ENCODE results near the gene FOXP1. TPM values are rescaled to one million over a fixed set of nuclear protein-coding genes. Genes with fewer than 3 reads are reported as not detected.

Gene FOXP1
- total RNA-seq, 4 donors from 2014 or later, result 49.8 to 157 (median 71.9) TPM

GRCh38 chr3:71252466-71252865 lies 331.1 kb downstream of the FOXP1 start:
- no peak overlapping the region for H3K27ac ChIP-seq

GRCh38 chr3:71251156-71251775 lies 332.3 kb downstream of the FOXP1 start:
- no peaks in the 10 kb centered on the region for H3K36me3 ChIP-seq
- H3K4me1 ChIP-seq, result peaks cover 6% of the 10 kb centered on the region
- H3K27me3 ChIP-seq, result no peaks in the 10 kb centered on the region
- no peak for DNase-seq (ENCODE audit: low spot score in 2 of 2)
- no peaks in the 10 kb centered on the region for H3K9me3 ChIP-seq
- H3K27ac ChIP-seq, result no peak overlapping the region
- H3K4me3 ChIP-seq, result no peak overlapping the region
- WGBS, result 81% methylated on average over 8 of the region's 8 CpGs
- TF ChIP-seq POLR2AphosphoS5 (IDR thresholded peaks at IDR 0.05) (no peak), POLR2A (IDR thresholded peaks at IDR 0.05) (no peak), EP300 (IDR thresholded peaks at IDR 0.05) (no peak)

More at GRCh38 chr3:71252466-71252865, 331.1 kb downstream of the FOXP1 start:
- no peak overlapping the region for H3K4me3 ChIP-seq
- WGBS, result 75% methylated on average over 2 of the region's 2 CpGs
- TF ChIP-seq POLR2A (IDR thresholded peaks at IDR 0.05) (no peak), CTCF (IDR thresholded peaks at IDR 0.05) (no peak), EP300 (IDR thresholded peaks at IDR 0.05) (no peak), POLR2AphosphoS5 (IDR thresholded peaks at IDR 0.05) (no peak)
- no peaks in the 10 kb centered on the region for H3K27me3 ChIP-seq
- no peak for DNase-seq (ENCODE audit: low spot score in 2 of 2)
- no peaks in the 10 kb centered on the region for H3K36me3 ChIP-seq
- H3K9me3 ChIP-seq, result no peaks in the 10 kb centered on the region
- peaks cover 6% of the 10 kb centered on the region for H3K4me1 ChIP-seq

DNA sequence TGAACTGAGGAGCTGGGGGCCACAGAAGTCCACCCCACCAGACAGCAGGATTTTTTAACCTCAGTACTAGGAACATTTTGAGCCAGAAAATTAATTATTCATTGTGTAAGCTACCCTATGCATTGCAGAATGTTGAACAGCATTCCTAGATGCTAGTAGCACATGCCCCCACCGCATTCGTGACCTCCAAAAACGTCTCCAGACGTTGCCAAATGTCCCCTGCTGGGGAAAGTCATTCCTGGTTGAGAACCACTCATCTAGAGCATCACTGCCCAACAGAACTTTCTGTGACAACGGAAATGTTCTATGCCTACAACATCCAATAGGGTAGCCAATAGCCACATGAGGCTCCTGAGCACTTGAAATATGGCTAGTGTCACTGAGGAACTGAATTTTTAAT lies 333.5 kb downstream of the FOXP1 start:
- TF ChIP-seq EP300 (IDR thresholded peaks at IDR 0.05) (no peak), POLR2AphosphoS5 (IDR thresholded peaks at IDR 0.05) (no peak), CTCF (IDR thresholded peaks at IDR 0.05) (no peak), POLR2A (IDR thresholded peaks at IDR 0.05) (no peak)

GRCh38 chr3:71247958-71248335 lies 335.6 kb downstream of the FOXP1 start:
- Histone ChIP-seq H3K27me3 (no peaks in the 10 kb centered on the region), H3K9me3 (no peaks in the 10 kb centered on the region), H3K27ac (no peak overlapping the region), H3K36me3 (no peaks in the 10 kb centered on the region), H3K4me1 (peaks cover 6% of the 10 kb centered on the region), H3K4me3 (no peak overlapping the region)
- no peak for DNase-seq (ENCODE audit: low spot score in 2 of 2)
- 96% methylated on average over 3 of the region's 3 CpGs for WGBS
- no peak for TF ChIP-seq POLR2A (IDR thresholded peaks at IDR 0.05)
- no peak for TF ChIP-seq EP300 (IDR thresholded peaks at IDR 0.05)
- TF ChIP-seq CTCF (IDR thresholded peaks at IDR 0.05), result no peak
- no peak for TF ChIP-seq POLR2AphosphoS5 (IDR thresholded peaks at IDR 0.05)

More for the DNA sequence above, 333.5 kb downstream of the FOXP1 start:
- Histone ChIP-seq H3K36me3 (no peaks in the 10 kb centered on the region), H3K27ac (no peak overlapping the region), H3K4me3 (no peak overlapping the region), H3K27me3 (no peaks in the 10 kb centered on the region), H3K4me1 (peaks cover 6% of the 10 kb centered on the region), H3K9me3 (no peaks in the 10 kb centered on the region)
- 94% methylated on average over 5 of the region's 5 CpGs for WGBS
- no peak for DNase-seq (ENCODE audit: low spot score in 2 of 2)

- H3K27ac ChIP-seq, result no peak overlapping the region
- WGBS, result 89% methylated on average over 10 of the region's 10 CpGs
- no peaks in the 10 kb centered on the region for H3K27me3 ChIP-seq
- no peak overlapping the region for H3K4me3 ChIP-seq
- TF ChIP-seq CTCF (IDR thresholded peaks at IDR 0.05) (no peak), POLR2AphosphoS5 (IDR thresholded peaks at IDR 0.05) (no peak), POLR2A (IDR thresholded peaks at IDR 0.05) (no peak), EP300 (IDR thresholded peaks at IDR 0.05) (no peak)
- no peaks in the 10 kb centered on the region for H3K9me3 ChIP-seq
- DNase-seq (ENCODE audit: low spot score in 2 of 2), result no peak
- no peaks in the 10 kb centered on the region for H3K36me3 ChIP-seq
- peaks cover 6% of the 10 kb centered on the region for H3K4me1 ChIP-seq
Observed at GRCh38 chr3:71247221-71247957, 336.1 kb downstream of the FOXP1 start.
